Calu3 (cell line): ENCODE measurements around the gene PUM1. TPM values are rescaled to one million over a fixed set of nuclear protein-coding genes. Genes with fewer than 3 reads are reported as not detected.

ENCODE experiments used
- BruUV-seq: library from RNA; stranded (reverse); fragments of 400-500 nt; replicated peaks from 2 replicates; lab custom pipeline; 2021; lab: Mats Ljungman, UMichigan
- CTCF ChIA-PET: fragments of 300-600 bp; sonication (Branson Sonifier 250); formaldehyde crosslinking; loops from one replicate; lab custom pipeline; 2022; ENCODE audit warnings: antibody characterized with exemption; lab: Charles Lee
- DNase-seq: peaks from one replicate; pipeline ENCODE4 v3.0.0; 2022
- H3K27ac Mint-ChIP-seq: one replicate; pipeline ENCODE4 v1.8.0; 2022; ENCODE audit warnings: mixed read lengths; ENCODE audit not compliant: unreplicated experiment
- H3K27me3 Mint-ChIP-seq: one replicate; pipeline ENCODE4 v1.8.0; 2022; ENCODE audit warnings: mixed read lengths; ENCODE audit not compliant: unreplicated experiment
- H3K36me3 Mint-ChIP-seq: one replicate; pipeline ENCODE4 v1.8.0; 2022; ENCODE audit warnings: mild to moderate bottlenecking, moderate library complexity, mixed read lengths; ENCODE audit not compliant: insufficient read depth, unreplicated experiment
- H3K4me1 Mint-ChIP-seq: one replicate; pipeline ENCODE4 v1.8.0; 2022; ENCODE audit warnings: mild to moderate bottlenecking, low read depth, mixed read lengths; ENCODE audit not compliant: unreplicated experiment
- H3K4me3 Mint-ChIP-seq: one replicate; pipeline ENCODE4 v1.8.0; 2022; ENCODE audit warnings: mild to moderate bottlenecking, low read depth, moderate library complexity, mixed read lengths; ENCODE audit not compliant: unreplicated experiment
- H3K9me3 Mint-ChIP-seq: one replicate; pipeline ENCODE4 v1.8.0; 2022; ENCODE audit warnings: low read depth, mixed read lengths; ENCODE audit not compliant: unreplicated experiment
- CTCF ChIP-seq: fragments of 200-600 bp; IDR thresholded peaks from one replicate; pipeline ENCODE4 v1.8.0; 2022; ENCODE audit warnings: antibody characterized with exemption; ENCODE audit not compliant: unreplicated experiment
- intact Hi-C: fragments of 100-400 bp; cut with micrococcal nuclease; formaldehyde crosslinking; loops from one replicate; pipeline ENCODE4 v1.10.0; 2022; ENCODE audit not compliant: unreplicated experiment
- total RNA-seq: library from RNA; stranded (reverse); gene quantifications from 2 replicates; pipeline ENCODE4 v1.2.3, GENCODE V29; 2022

PUM1 gene
- total RNA-seq, 1 experiment from 2014 or later = 163 TPM

- intact Hi-C loops = loop anchor here (5.0 kb wide), 1 partner anchor 190 kb away; the partner anchor contains the start of gene MATN1
- TF ChIP-seq CTCF = no peak
- peaks cover 20% of the 10 kb centered on the region for H3K4me1 Mint-ChIP-seq
- no peak overlapping the region for H3K27ac Mint-ChIP-seq
- BruUV-seq = no TSS peak
- CTCF ChIA-PET = interaction anchor here (1.0 to 3.9 kb wide), 6 partner anchors 106 to 193 kb away, joined by 3 to 71 read pairs (median 11); no protein-coding TSS in a partner anchor
- DNase-seq = no peak
- H3K36me3 Mint-ChIP-seq = peaks cover 27% of the 10 kb centered on the region
- peaks cover 7% of the 10 kb centered on the region for H3K27me3 Mint-ChIP-seq
- H3K4me3 Mint-ChIP-seq = no peak overlapping the region
- no peaks in the 10 kb centered on the region for H3K9me3 Mint-ChIP-seq
Observed at GRCh38 chr1:30912224-30912623, 153.3 kb downstream of the PUM1 start.

- TF ChIP-seq CTCF = peak; percentile 86
- H3K27ac Mint-ChIP-seq = no peak overlapping the region
- no peak overlapping the region for H3K4me3 Mint-ChIP-seq
- peak; percentile 86 for DNase-seq
- no peaks in the 10 kb centered on the region for H3K9me3 Mint-ChIP-seq
- no TSS peak for BruUV-seq
- H3K4me1 Mint-ChIP-seq = peaks cover 20% of the 10 kb centered on the region
- CTCF ChIA-PET = interaction anchor here (0.6 to 3.9 kb wide), 8 partner anchors 14 to 192 kb away, joined by 3 to 71 read pairs (median 8); no protein-coding TSS in a partner anchor
- peaks cover 29% of the 10 kb centered on the region for H3K36me3 Mint-ChIP-seq
- peaks cover 8% of the 10 kb centered on the region for H3K27me3 Mint-ChIP-seq
- intact Hi-C loops = loop anchor here (1.0 to 5.0 kb wide), 3 partner anchors 110 to 189 kb away; partner anchors contain the start of gene MATN1
Observed at GRCh38 chr1:30911059-30911954, 154.2 kb downstream of the PUM1 start.

GRCh38 chr1:30909365-30910068, 156.0 kb downstream of the PUM1 start:
- Mint-ChIP-seq H3K27me3 (peaks cover 8% of the 10 kb centered on the region), H3K9me3 (no peaks in the 10 kb centered on the region), H3K4me3 (peak overlapping the region; percentile 84), H3K4me1 (peaks cover 20% of the 10 kb centered on the region), H3K27ac (peak overlapping the region; percentile 55), H3K36me3 (peaks cover 29% of the 10 kb centered on the region)
- intact Hi-C loops = loop anchor here (5.0 kb wide), 1 partner anchor 187 kb away; the partner anchor contains the start of gene MATN1
- CTCF ChIA-PET = interaction anchor here (0.6 to 3.9 kb wide), 12 partner anchors 16 to 465 kb away, joined by 3 to 71 read pairs (median 4); no protein-coding TSS in a partner anchor
- no peak for TF ChIP-seq CTCF
- DNase-seq = no peak
- BruUV-seq = no TSS peak

- peaks cover 8% of the 10 kb centered on the region for H3K27me3 Mint-ChIP-seq
- H3K36me3 Mint-ChIP-seq = peaks cover 29% of the 10 kb centered on the region
- H3K27ac Mint-ChIP-seq = peak within 1 kb of the TSS; percentile 67
- peaks cover 20% of the 10 kb centered on the region for H3K4me1 Mint-ChIP-seq
- BruUV-seq = no TSS peak
- peak; percentile 37 for DNase-seq
- intact Hi-C loops = no loop called here
- H3K9me3 Mint-ChIP-seq = no peaks in the 10 kb centered on the region
- H3K4me3 Mint-ChIP-seq = peak within 1 kb of the TSS; percentile 84
- TF ChIP-seq CTCF = no peak
- CTCF ChIA-PET = interaction anchor here (3.9 kb wide), 1 partner anchor 107 kb away, joined by 71 read pairs; no protein-coding TSS in a partner anchor
Observed at GRCh38 chr1:30908696-30909364, 156.7 kb downstream of the PUM1 start, which contains the start of gene SDC3. Gene SDC3, minus strand, starts transcription at chr1:30908758. Its CDS starts 172 bp downstream, at chr1:30908586.
